ENCODE measurements around the gene VAT1L. TPM values are rescaled to one million over a fixed set of nuclear protein-coding genes. Genes with fewer than 3 reads are reported as not detected.

Gene VAT1L
- total RNA-seq, 1 donor from 2014 or later = 1.1 TPM

DNA sequence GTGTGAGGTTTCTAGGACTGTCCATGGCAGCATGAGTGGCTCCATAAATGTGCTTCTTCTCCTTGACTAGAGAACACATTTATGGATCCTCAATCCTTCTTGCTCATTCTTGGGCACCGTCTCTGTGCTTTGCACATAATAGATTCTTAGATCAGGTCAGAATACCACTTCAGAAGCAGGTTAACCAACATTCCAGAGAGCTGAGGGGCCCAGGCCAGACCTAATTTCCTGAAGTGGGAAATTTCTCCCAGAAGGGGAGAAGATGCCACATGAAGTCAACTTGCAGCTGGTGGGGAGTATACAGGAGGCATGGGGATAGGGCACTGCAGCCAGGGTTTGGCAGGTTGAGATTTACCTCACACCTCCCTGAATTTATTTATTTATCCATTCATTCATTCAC lies 24.4 kb upstream of the VAT1L start:
- TF ChIP-seq, protein P1, sequence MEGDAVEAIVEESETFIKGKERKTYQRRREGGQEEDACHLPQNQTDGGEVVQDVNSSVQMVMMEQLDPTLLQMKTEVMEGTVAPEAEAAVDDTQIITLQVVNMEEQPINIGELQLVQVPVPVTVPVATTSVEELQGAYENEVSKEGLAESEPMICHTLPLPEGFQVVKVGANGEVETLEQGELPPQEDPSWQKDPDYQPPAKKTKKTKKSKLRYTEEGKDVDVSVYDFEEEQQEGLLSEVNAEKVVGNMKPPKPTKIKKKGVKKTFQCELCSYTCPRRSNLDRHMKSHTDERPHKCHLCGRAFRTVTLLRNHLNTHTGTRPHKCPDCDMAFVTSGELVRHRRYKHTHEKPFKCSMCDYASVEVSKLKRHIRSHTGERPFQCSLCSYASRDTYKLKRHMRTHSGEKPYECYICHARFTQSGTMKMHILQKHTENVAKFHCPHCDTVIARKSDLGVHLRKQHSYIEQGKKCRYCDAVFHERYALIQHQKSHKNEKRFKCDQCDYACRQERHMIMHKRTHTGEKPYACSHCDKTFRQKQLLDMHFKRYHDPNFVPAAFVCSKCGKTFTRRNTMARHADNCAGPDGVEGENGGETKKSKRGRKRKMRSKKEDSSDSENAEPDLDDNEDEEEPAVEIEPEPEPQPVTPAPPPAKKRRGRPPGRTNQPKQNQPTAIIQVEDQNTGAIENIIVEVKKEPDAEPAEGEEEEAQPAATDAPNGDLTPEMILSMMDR (IDR thresholded peaks at IDR 0.05; ENCODE audit: unreplicated experiment) = no peak
- DNase-seq (ENCODE audit: low spot score) = no peak
- H3K9me3 Mint-ChIP-seq (ENCODE audit: unreplicated experiment) = no peaks in the 10 kb centered on the region
- no peaks in the 10 kb centered on the region for H3K36me3 Mint-ChIP-seq (ENCODE audit: low read depth, unreplicated experiment)
- H3K4me1 Mint-ChIP-seq (ENCODE audit: unreplicated experiment) = no peaks in the 10 kb centered on the region
- H3K27ac Mint-ChIP-seq (ENCODE audit: unreplicated experiment) = no peak overlapping the region
- H3K27me3 Mint-ChIP-seq (ENCODE audit: unreplicated experiment) = peaks cover 1% of the 10 kb centered on the region
- no peak overlapping the region for H3K4me3 Mint-ChIP-seq (ENCODE audit: unreplicated experiment)

DNA sequence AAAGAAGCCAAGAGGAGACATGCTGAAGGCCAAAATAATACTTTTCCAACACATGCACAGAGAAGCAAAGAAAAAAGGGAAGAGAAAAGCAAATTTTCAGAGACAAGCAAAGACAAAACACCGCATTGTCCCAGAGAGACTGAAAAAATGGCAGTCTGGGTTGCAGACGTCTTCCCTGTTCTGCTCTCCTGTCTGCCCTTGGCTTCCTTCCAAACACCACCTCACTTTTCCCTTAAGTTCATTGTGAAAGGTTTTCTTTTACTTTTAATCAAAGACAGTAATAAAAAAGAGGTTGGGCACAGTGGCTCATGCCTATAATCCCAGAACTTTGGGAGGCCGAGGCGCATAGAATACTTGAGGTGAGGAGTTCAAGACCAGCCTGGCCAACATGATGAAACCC lies 21.2 kb upstream of the VAT1L start:
- TF ChIP-seq, protein P1 (IDR thresholded peaks at IDR 0.05; ENCODE audit: unreplicated experiment) = no peak
- peaks cover 1% of the 10 kb centered on the region for H3K27me3 Mint-ChIP-seq (ENCODE audit: unreplicated experiment)
- H3K36me3 Mint-ChIP-seq (ENCODE audit: low read depth, unreplicated experiment) = no peaks in the 10 kb centered on the region
- H3K27ac Mint-ChIP-seq (ENCODE audit: unreplicated experiment) = no peak overlapping the region
- no peak for DNase-seq (ENCODE audit: low spot score)
- no peaks in the 10 kb centered on the region for H3K9me3 Mint-ChIP-seq (ENCODE audit: unreplicated experiment)
- H3K4me1 Mint-ChIP-seq (ENCODE audit: unreplicated experiment) = no peaks in the 10 kb centered on the region
- no peak overlapping the region for H3K4me3 Mint-ChIP-seq (ENCODE audit: unreplicated experiment)

DNA sequence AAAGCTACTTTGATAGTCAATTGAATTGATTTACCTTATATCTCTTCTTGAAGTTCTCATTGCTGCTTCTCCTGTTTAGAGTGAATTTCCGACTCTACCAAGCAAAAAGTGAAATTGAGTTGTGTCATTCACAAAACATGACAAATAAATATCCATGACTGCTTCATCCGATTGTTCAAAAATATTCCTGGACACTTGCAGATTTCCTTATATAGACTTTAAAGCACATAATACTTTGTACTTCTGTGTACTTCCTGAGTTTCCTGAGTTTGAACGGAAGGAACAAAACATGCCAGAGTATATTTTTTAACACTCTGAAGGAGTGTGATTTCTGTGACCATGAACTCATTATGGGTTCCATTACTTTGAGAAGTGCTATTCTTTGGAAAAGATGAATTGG lies 20.5 kb upstream of the VAT1L start:
- Mint-ChIP-seq H3K4me3 (ENCODE audit: unreplicated experiment) (no peak overlapping the region), H3K9me3 (ENCODE audit: unreplicated experiment) (no peaks in the 10 kb centered on the region), H3K36me3 (ENCODE audit: low read depth, unreplicated experiment) (no peaks in the 10 kb centered on the region), H3K27ac (ENCODE audit: unreplicated experiment) (no peak overlapping the region), H3K4me1 (ENCODE audit: unreplicated experiment) (no peaks in the 10 kb centered on the region), H3K27me3 (ENCODE audit: unreplicated experiment) (peaks cover 1% of the 10 kb centered on the region)
- no peak for DNase-seq (ENCODE audit: low spot score)
- TF ChIP-seq, protein P1 (IDR thresholded peaks at IDR 0.05; ENCODE audit: unreplicated experiment) = no peak

DNA sequence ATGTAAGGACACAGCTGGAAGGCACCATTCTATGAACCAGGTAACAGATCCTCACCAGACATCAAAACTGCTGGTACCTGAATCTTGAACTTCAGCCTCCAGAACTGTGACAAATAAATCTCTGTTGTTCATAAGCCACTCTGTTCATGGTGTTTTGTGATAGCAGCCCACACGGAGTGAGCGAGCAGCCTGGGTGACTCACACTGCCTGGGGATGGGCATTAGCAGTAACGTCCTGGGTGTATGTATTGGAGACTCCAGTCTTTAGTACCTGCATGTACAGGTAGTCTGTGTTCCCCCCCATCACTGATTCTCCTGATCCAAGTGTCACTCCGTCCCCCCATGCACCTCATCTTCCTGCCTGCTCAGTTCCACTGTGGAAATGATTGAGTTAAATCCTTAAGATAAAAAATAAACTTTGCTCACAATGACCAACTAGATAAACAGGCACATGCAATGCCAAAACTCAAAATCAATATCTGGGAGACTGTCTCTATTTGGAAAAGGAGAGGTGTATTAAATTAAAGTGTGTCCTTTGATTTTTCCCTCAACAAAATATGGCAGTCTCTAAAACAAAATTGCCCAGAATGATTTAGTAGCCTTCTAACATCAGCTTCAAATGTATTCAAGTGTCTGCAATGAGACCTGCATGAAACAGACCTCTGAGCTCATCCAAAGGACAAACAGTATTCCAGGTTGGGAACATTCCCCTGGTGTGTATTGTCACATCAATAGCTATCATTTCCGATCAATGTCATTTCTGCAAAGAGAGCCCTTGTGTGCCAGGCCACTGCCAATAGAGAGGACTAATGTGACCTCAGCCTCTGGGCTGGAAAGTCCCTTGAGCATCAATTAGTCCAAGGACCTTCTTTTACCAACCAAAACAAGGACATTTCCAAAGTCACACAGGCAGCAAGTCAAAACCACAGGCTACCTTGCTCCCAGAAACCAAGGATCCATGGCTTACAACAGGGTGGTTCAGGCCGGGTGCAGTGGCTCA lies 12.2 kb upstream of the VAT1L start:
- DNase-seq (ENCODE audit: low spot score) = no peak
- Mint-ChIP-seq H3K27ac (ENCODE audit: unreplicated experiment) (no peak overlapping the region), H3K4me3 (ENCODE audit: unreplicated experiment) (no peak overlapping the region), H3K36me3 (ENCODE audit: low read depth, unreplicated experiment) (no peaks in the 10 kb centered on the region), H3K27me3 (ENCODE audit: unreplicated experiment) (peaks cover 2% of the 10 kb centered on the region), H3K9me3 (ENCODE audit: unreplicated experiment) (no peaks in the 10 kb centered on the region), H3K4me1 (ENCODE audit: unreplicated experiment) (no peaks in the 10 kb centered on the region)
- TF ChIP-seq, protein P1 (IDR thresholded peaks at IDR 0.05; ENCODE audit: unreplicated experiment) = no peak

DNA sequence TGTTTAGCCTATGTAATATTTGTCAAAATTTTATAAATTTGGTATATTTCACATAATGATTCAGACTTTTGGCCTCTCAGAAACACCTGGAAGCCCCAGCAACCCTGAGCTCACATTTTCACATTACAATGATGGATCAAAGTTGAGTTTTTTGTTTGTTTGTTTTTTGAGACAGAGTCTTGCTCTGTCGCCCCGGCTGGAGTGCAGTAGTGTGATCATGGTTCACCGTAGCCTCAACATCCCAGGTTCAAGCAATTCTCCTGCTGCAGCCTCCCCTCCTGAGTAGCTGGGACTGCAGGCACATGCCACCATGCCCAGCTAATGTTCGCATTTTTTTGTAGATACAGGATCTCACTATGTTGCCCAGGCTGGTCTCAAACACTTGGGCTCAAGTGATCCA lies 10.6 kb upstream of the VAT1L start:
- H3K27me3 Mint-ChIP-seq (ENCODE audit: unreplicated experiment) = peaks cover 2% of the 10 kb centered on the region
- no peak for DNase-seq (ENCODE audit: low spot score)
- TF ChIP-seq, protein P1 (IDR thresholded peaks at IDR 0.05; ENCODE audit: unreplicated experiment) = no peak
- H3K36me3 Mint-ChIP-seq (ENCODE audit: low read depth, unreplicated experiment) = no peaks in the 10 kb centered on the region
- H3K27ac Mint-ChIP-seq (ENCODE audit: unreplicated experiment) = no peak overlapping the region
- H3K9me3 Mint-ChIP-seq (ENCODE audit: unreplicated experiment) = no peaks in the 10 kb centered on the region
- no peak overlapping the region for H3K4me3 Mint-ChIP-seq (ENCODE audit: unreplicated experiment)
- H3K4me1 Mint-ChIP-seq (ENCODE audit: unreplicated experiment) = no peaks in the 10 kb centered on the region

Measured in endothelial cell (in vitro differentiated cells).